Non-pigmented ciliary epithelial cell (primary cell): Measurements from ENCODE around the gene GPR157.
"Not testable (repeated sequence)": the region's sequence is repeated elsewhere in the genome, so short reads cannot be mapped to it uniquely, and the experiment has no call there.

Source experiments
- DNase-seq: peaks from one replicate; pipeline ENCODE4 v3.0.0-alpha.2; 2010; ENCODE audit warnings: low read depth

GPR157 gene

DNA sequence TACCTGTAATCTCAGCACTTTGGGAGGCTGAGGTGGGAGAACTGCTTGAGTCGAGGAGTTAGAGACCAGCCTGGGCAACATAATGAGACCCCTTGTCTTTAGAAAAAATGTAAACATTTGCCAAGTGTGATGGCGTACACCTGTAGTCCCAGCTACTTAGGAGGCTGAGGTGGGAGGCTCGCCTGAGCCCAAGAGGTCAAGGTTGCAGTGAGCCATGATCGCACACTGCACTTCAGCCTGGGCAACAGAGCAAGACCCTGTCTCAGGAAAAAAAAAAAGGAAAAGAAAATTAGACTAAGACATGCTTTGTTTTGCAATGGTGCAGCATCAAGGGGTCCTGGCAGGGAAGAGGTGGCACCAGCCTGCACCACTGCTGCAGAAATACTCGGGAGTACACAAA, 16.8 kb upstream of the GPR157 start:
- DNase-seq: no peak

DNA sequence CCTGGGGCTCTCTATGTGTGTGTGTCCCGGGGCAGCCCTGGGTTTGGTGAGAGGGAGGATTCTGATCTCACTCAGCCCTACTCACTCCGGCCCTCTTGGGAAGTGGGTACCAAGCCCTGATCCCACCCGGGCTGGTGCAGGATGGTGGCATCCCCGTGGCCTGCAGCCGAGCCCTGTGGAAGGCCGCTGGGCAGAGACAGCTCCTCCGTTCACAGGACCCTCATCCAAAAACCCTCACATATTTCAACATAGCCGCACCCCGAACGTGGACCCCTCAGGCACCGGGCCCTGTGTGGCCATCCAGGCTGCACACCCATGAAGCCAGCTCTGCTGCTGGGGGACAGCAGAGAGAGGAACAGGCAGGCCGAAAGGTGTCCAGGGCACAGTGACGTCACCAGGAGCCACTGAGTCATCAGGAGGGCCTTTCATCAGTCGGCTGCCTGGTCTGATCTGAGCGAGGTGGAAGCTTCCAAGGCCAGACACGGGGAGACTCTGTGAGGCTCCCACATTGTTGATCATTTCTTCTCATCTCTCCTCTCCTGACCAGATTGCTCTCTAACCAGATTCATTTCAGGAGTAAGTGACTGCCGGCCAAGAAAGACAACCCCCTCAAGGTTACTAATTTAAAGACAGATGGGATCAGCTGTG, 16.2 kb upstream of the GPR157 start:
- DNase-seq: no peak

DNA sequence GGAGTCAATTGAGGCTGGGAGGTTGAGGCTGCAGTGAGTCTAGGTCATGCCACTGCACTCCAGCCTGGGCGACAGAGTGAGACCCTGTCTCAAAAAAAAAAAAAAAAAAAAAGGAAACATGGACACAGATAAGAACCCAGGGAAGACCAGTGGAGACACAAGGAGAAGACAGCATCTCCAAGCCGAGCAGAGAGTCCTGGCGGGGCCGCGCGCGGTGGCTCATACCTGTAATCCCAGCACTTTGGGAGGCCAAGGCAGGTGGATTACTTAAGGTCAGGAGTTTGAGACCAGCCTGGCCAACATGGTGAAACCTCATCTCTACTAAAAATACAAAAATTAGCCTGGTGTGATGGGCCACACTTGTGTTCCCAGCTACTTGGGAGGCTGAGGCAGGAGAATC, 15.6 kb upstream of the GPR157 start:
- not testable (repeated sequence) for DNase-seq

DNA sequence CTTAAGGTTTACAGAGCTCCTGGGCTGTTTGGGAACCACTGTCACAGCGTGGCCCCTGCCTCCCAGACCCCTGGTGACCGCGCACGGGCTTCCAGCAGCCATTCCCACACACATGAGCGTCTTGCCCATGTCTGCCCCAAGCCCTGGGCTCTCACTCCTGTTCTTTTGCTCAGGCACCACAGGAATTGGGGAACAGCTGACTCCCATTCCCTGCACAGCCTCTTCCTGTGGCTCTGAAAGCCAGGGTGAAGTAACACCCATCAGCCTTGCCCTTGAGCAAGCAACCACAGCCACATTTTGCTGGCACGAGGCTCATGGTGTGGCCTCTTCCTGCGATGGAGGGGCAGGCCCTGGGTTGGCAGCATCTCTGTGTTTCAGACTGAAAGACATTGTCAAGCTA, 14.3 kb upstream of the GPR157 start:
- DNase-seq: no peak

DNA sequence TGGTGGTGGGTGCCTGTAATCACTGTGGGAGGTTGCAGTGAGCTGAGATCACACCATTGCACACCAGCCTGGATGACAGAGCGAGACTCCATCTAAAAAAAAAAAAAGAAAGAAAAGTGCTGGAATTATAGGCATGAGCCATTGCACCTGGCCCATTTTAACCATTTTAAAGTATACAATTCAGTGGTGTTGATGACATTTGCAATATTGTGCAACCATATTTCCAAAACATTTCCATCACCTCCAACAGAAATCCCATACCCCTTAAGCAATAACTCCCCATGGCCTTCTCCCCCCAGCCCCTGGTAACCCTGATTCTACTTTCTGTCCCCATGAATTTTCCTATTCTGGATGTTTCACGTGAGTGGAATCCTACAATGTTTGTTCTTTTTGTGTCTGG, 11.0 kb upstream of the GPR157 start:
- DNase-seq: no peak

DNA sequence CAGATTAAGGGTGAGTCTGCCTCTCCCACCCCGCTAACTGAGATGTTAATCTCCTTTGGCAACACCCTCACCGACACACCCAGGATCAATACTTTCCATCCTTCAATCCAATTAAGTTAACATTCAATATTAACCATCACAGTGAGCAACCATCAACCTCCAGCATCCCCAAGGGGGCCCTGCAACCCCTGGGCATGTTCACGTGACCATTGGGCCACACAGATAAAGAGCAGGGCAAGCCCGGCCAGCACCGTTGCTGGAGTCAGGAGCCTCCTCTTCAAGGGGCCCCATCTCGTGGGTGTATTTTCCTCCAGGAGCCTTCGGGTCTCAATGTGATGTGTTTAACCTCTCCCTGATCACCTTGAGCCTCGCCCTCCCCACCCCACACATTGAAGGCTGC, 8.0 kb upstream of the GPR157 start:
- no peak for DNase-seq

DNA sequence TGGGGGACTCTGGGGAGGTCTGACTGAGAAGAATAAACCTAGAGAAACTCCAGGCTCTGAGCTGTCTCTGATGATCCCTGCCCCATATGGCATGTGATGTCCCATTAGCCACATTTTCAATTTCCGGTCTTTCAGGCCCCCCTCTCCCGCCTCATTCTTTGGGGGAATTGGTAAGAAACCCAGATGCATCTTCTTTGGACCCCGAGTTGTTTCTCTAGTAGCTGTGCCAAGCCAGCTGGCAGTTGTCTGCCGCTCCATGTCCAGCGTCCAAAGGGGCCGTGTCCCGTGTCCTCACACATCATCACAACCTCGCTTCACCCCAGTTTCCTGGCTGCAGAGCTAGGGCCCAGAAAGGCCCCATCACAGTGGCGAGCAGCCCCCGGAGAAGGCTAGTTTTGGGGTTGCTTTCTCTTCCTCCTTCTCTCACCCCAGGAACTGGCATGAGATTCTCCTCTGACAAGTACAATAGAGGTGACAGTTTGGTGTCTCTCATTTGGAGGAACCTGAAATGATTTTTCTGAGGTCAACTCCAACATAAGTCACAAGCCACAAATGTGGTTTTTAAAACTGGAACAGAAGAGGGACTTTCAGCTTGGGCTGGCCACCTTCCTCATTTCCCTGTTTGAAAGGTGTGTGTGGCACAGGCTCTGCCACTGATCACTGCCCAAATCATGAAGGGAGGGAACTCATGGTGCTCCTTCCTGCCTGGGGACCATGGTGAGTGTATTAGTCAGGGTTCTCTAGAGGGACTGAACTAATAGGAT, 6.4 kb upstream of the GPR157 start:
- no peak for DNase-seq

DNA sequence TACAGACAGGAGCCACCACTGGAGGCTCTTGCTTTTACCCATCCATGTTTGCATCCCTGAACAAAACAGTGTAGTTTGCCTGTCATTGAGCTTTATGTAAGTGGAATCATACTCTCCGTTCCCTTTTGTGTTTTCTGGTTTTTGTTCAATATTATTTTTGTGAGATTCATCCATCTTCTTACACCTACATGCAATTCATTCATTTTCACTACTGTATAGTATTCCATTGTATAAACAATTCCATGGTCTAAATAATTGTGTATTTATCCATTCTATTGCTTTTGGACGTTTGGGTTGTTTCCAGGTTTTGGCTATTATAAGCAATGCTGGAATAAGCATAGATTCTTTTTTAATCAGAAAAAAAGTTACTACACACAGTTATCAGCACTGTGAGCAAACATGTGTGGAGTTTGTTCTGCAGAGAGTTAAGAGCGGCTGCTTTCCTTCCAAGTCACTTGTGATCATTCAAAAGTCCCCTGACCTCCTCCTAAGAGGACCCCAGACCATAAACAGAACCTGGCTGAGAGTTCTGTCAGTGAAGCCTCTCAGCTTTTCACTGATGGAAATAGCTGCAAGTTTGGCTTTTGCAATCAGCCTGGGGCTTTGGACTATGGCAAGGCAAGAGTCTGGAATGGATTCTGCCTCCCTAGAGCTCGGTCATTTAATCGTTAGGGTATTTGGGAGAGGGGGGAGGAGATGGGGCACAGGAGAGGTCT, 5.1 kb upstream of the GPR157 start:
- DNase-seq: no peak

DNA sequence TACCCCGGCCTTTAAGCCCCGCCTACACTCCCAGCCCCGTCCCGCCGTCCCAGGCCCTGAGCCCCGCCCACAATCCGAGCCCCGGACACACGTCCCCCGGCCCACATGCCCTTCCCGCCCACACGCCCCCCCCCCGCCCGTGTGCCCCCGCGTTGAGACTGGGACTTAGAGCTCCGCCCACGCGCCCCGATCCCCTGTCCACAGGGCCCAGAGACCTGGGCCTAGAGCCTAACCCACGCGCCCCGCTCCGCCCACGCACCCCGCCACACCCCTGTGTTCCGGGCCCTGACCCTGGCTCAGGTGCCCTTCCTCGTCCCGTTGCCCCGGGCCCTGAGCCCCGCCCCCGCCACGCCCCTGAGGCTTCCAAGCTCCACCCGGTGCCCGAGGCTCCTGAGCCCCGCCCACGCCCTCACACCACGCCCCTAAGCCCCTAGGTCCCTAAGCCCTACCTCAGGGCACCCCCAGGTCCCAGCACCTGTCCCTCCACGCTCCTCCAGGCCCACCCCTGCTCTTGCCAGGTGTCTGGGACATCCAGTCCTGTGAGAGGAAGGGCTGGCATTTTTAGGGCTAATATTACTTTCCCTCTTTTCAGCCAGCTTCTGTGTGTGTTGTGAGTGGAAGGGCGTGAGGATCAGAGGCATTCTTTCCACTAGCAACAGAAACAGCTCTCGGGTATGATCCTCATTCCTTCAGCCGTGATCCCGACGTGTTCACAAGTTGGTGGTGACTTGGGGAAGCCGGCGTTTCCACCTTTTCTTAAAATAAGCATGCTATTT, 552 bp upstream of the GPR157 start:
- no peak for DNase-seq

DNA sequence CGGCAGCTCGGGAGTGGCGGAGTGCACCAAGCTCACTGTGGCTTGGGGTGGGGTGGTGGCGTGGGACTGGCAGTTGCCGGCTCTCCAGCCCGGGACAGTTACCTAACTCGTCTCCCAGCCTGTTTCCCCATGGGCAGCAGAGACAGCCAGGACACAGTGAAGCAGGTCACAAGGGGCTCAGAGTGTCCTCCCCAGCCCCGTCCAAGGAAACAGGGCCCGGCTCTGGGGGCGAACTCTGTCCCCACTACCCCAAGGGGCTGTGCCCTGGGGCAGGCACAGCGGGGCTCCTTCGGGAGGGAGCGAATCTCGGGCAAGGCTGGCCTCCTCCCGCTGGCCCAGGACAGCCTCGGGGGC, 759 bp downstream of the GPR157 start:
- DNase-seq: no peak

DNA sequence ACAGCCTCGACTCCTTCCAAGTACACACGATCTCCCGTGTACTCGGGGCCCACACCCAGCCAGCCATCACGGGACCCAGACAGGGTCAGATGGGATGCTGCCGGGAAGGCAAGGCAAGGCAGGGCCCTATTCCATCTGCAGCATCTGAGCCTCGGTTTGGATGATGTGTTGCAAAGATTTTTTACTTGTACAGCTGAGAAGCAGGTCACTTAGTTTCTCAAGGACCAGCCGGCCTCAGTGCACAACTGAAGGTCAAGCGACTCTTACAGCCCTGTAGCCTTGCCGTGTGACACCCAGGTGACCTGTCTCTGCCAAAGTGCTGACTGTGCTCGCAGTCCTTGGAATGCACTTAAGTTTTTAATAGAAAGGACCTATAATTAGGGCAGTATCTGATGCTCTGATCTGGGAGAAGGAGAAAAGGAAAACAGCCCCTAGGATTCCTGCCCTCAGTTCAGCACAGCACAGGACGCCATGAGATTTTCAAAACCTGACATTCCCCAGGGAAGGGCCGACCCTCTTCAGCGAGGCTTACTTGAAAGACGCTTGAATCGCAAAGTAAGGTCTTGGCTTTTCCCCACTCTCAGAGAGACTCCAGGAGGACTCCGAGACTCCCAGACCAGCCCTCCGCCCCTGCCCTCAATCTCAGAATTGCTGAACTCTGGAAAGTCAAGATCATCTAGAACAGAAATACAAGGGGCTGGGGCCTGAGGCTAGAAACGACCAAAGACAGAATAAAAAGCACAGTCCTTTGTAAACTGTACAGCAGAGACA, 1.3 kb downstream of the GPR157 start:
- no peak for DNase-seq

DNA sequence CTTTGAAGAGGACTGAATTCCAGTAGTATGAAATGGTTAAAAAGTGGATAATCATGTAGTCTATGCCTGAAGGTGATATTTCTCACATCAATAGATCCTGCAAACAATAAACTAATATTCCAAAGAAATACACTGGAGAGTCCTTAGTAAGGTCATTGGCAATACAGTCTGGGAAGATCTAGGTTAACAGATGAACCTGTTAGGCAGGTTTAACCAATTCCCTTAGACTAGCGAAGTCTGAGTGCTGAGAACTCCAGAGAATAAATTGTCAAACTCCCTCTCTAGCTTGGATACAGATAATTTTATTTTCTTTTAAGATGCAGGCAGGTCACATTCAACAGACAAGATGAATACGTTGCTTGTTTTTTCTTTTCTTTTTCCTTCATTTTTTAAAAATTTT, 2.4 kb downstream of the GPR157 start:
- no peak for DNase-seq

DNA sequence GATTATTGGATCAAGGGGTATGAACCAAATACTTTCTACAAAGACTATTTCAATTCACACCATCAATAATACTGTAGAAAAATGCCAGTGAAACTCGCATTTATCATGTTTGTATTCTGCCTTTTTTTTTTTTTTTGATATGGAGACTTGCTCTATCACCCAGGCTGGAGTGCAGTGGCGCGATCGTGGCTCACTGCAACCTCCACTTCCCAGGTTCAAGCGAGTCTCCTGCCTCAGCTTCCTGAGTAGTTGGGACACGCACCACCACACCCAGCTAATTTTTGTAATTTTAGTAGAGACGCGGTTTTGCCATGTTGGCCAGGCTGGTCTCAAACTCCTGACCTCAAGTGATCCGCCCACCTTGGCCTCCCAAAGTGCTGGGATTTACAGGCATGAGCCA, 3.1 kb downstream of the GPR157 start:
- DNase-seq: not testable (repeated sequence)

DNA sequence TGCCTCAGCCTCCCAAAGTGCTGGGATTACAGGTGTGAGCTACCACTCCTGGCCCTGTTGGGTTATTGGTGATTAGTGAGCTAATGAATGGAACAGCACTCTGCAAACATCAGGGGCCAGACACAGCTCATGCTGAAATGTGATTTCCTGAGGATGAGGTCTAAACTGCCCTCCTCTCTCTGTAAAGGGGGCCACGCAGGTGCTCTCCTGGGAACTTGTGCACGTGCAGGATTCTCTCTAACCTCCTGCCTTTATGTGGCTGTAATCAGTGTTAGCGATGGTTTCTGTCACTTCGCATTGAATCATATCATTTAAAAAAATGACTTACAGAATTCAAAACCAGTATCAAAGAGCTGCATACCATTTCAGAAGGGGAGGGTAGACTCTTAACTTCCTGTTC, 3.6 kb downstream of the GPR157 start:
- no peak for DNase-seq

DNA sequence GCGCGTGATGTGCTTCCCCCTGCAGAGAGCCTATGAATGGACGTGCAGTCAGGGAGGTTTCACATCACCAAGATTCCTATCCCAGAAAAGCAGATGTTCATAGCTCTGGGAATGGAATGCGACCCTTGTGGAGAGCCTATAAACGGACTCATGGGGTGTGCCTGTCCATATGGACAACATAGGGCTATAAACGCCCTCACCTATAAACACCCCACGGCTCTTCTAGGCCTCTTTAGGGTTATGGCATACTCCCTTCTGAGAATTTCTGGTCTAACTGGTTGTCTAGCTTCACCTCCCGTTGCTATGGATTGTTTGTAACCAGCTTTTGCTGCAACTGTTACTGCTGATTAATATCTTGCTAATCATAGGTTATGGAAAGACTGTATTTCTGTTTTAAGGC, 4.5 kb downstream of the GPR157 start:
- not testable (repeated sequence) for DNase-seq

DNA sequence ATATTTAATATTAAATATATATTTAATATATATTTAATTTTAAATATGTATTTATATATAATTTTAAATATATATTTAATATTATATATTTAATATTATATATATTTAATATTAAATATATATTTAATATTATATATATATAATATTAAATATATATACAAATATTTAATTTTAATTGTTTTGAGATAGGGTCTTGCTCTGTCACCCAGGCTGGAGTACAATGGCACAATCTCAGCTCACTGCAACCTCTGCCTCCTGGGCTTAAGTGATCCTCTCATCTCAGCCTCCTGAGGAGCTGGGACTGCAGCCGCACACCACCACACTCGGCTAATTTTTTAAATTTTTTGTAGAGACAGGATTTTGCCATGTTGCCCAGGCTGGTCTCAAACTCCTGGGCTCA, 5.2 kb downstream of the GPR157 start:
- DNase-seq: not testable (repeated sequence)

DNA sequence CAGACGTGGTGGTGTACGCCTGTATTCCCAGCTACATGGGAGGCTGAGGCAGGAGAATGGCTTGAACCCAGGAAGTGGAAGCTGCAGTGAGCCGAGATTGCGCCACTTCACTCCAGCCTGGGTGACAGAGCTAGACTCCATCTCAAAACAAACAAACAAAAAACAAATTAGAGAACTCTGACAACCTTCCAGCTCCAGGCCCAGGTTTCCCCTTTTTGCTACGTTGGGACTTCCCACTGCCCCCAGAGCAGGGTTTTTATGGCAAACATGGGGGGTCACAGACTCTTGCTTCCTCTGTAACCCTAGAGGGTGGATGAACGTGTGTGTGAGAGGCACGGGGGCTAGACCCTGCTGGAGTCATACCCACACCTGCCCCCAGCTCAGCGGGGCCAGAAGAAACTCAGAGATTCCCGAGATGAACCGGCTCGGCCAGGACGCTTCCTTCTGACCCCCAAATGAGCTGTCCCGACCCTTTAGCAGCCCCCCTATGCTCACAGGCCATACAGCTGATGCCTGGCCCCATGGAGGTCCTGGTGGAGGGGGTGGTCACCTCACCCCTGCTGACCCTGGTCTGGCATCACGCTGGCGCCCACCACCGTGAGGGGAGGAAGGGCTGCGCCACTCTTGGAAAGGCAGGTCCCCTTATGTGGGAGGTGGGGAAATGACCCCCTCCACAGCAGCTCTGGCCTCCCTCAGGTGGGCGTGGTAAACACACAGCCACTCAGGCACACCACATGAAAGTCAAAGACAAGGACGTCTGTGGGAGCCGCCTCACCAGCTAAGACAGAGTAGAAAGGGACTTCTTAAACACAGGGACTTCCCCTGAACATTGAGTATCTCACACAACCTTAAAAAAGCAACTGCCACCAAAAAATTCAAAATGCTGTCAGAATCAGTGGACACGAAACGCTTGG, 7.1 kb downstream of the GPR157 start:
- DNase-seq: no peak

DNA sequence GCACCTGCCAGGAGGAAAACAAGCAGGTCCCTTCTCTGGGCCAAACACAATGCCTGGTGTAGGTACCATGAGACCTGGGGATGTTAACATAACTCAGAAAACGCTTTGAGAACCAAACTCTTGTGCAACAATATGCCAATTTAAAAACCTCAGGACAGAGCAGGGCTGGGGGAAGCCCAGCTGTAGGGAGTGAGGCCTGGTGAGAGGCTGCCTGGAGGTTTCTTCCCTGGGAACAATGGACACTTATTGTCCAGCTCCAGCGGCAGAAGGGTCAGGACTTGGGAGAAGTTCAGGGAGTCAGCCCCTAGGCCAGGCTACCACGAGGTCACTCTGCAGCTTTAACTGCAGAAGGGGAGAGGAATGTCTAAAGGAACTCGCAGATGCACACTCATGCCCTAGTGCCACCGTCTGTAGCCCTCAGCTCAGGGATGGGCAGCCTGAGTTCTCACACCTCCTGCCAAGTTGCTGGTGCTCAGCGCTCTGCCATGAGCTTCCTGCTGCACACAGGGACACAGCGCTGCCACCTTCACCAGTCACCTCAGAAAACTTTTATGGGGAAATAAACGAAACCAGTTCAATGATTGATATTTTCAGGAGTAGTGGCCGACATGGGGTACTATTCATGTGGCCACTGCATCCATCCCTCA, 8.5 kb downstream of the GPR157 start:
- DNase-seq: no peak

DNA sequence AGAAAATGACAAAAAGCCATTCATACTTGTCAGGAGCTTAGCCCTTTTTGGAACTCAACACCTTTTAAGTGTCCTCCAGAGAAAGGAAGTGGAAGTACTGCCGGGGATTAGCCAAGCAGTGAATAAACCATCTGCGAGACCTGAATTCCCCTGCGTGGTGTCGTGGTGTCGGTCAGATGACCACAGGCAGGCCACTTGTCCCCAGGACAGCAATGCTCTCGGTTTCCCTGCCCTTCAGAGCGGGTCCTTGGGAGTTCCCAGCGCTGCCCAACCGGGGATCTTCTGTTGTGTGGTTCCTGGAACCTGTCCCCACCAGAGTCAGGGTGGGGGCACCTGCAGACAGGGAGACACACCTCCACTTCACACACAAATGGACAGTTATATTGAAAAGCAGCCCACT, 9.2 kb downstream of the GPR157 start:
- DNase-seq: no peak

DNA sequence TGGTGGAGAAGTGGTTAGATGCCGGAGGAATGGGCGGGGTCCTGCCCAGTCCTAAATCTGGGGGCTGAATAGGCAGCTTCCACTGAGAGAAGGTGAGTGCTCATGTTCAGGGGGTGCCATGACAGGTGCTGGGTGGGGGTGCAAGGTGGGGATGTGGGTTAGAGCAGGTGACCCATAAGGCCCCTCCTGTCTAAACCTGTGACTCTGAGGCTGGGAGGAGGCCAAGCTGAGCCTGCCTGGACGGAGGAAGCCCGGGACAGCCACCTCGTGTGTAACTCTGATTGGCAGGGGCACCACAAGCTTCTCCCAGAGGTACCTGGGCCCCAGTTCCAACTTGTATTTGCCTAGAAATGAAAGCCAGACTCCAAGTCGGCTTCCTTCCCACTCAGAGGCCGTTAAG, 10.7 kb downstream of the GPR157 start:
- DNase-seq: no peak
